ENCODE measurements around the gene SRC.

SRC gene

GRCh38 chr20:37447688-37448087, 101.7 kb downstream of the SRC start:
- no peak for TF ChIP-seq CTCF (IDR thresholded peaks at IDR 0.05)

GRCh38 chr20:37449276-37449675, 103.3 kb downstream of the SRC start:
- no peak for TF ChIP-seq CTCF (IDR thresholded peaks at IDR 0.05)

GRCh38 chr20:37450344-37450743, 104.4 kb downstream of the SRC start:
- TF ChIP-seq CTCF (IDR thresholded peaks at IDR 0.05): no peak

- TF ChIP-seq CTCF (IDR thresholded peaks at IDR 0.05): no peak
Measured at GRCh38 chr20:37451616-37452015, 105.7 kb downstream of the SRC start.

- TF ChIP-seq CTCF (IDR thresholded peaks at IDR 0.05): no peak
Measured at GRCh38 chr20:37452236-37452635, 106.3 kb downstream of the SRC start.

- no peak for TF ChIP-seq CTCF (IDR thresholded peaks at IDR 0.05)
Measured at GRCh38 chr20:37453288-37453687, 107.3 kb downstream of the SRC start.

- no peak for TF ChIP-seq CTCF (IDR thresholded peaks at IDR 0.05)
Measured at GRCh38 chr20:37453836-37454235, 107.9 kb downstream of the SRC start.

GRCh38 chr20:37454636-37455385, 108.9 kb downstream of the SRC start:
- no peak for TF ChIP-seq CTCF (IDR thresholded peaks at IDR 0.05)

All from LNCAP (cell line).